Lung (tissue), 12 donors: Measurements from ENCODE around the gene STX3. TPM values are rescaled to one million over a fixed set of nuclear protein-coding genes. Genes with fewer than 3 reads are reported as not detected.

Source experiments
- ATAC-seq: fragments of 200-7000 bp; cut with Tn5 transposase; one replicate; pipeline ENCODE4 v1.9.1; 2020; ENCODE audit warnings: moderate number of reproducible peaks; ENCODE audit not compliant: insufficient read depth, low FRiP score
- DNase-seq, 3 donors: peaks; one replicate each; pipeline ENCODE4 v3.0.0-alpha.2; 2013 to 2017
- H3K27ac ChIP-seq, 2 donors: one replicate each; pipeline ENCODE4 v1.5.1; 2013; ENCODE audit warnings: mild to moderate bottlenecking in 2 of 2, moderate library complexity in 2 of 2, control low read depth in 1 of 2, inconsistent platforms in 1 of 2, low read depth in 1 of 2, low read length in 1 of 2
- H3K27me3 ChIP-seq, 3 donors: one replicate each; pipeline ENCODE4 v1.5.1; 2013; ENCODE audit warnings: low read length in 2 of 3; ENCODE audit not compliant: control insufficient read depth in 3 of 3, insufficient read depth in 3 of 3
- H3K36me3 ChIP-seq, 4 donors: one replicate each; pipeline ENCODE4 v1.5.1; 2013; ENCODE audit warnings: low read length in 4 of 4, mild to moderate bottlenecking in 1 of 4, moderate library complexity in 1 of 4; ENCODE audit not compliant: control insufficient read depth in 4 of 4, insufficient read depth in 4 of 4
- H3K4me1 ChIP-seq, 5 donors: one replicate each; pipeline ENCODE4 v1.5.1; 2013; ENCODE audit warnings: low read length in 5 of 5, mild to moderate bottlenecking in 2 of 5, moderate library complexity in 1 of 5; ENCODE audit not compliant: control insufficient read depth in 5 of 5, insufficient read depth in 5 of 5
- H3K4me3 ChIP-seq: one replicate; pipeline ENCODE4 v1.5.1; 2013; ENCODE audit warnings: mild to moderate bottlenecking, control low read depth, moderate library complexity
- H3K9ac ChIP-seq, 2 donors: one replicate each; pipeline ENCODE4 v1.5.1; 2013; ENCODE audit warnings: low read length in 2 of 2, control low read depth in 1 of 2; ENCODE audit not compliant: insufficient read depth in 1 of 2
- H3K9me3 ChIP-seq, 4 donors: one replicate each; pipeline ENCODE4 v1.5.1; 2013; ENCODE audit warnings: low read length in 3 of 4, mild to moderate bottlenecking in 1 of 4, moderate library complexity in 1 of 4; ENCODE audit not compliant: control insufficient read depth in 4 of 4, insufficient read depth in 3 of 4
- WGBS, 2 donors: extraction: QIAGEN DNeasy Blood & Tissue Kit; methylation state at CpG; one replicate each; pipeline ENCODE4 v1.1.7; 2013; 5-methylcytosine and 5-hydroxymethylcytosine counted together
- polyA plus RNA-seq, 2 donors: library from polyadenylated mRNA; stranded (reverse); fragments of 200-250 nt; gene quantifications; one replicate each; pipeline ENCODE4 v1.2.1, GENCODE V29; 2013
- total RNA-seq, 2 donors: library from RNA; depleted of rRNA in 1 of 2; stranded (reverse); fragments of >200 nt in 1 of 2; gene quantifications; one replicate each; pipeline ENCODE4 v1.2.1, GENCODE V29; 2014 to 2021
- TF ChIP-seq, protein P1 (sequence below): IDR thresholded peaks from 2 replicates; pipeline ENCODE4 v1.5.1; 2012; ENCODE audit warnings: mild to moderate bottlenecking; ENCODE audit errors: control extremely low read depth, extremely low read depth
- donor health status: control.
- donor health status: control.
- donor health status: Bipolar disorder and iron deficiency.
- donor health status: healthy.
- donor health status: DM: yes; HTN: yes; CAD: no.

STX3 gene
- total and polyA plus RNA-seq, 4 donors: 38.9 to 61.5 (median 47.0) TPM

DNA sequence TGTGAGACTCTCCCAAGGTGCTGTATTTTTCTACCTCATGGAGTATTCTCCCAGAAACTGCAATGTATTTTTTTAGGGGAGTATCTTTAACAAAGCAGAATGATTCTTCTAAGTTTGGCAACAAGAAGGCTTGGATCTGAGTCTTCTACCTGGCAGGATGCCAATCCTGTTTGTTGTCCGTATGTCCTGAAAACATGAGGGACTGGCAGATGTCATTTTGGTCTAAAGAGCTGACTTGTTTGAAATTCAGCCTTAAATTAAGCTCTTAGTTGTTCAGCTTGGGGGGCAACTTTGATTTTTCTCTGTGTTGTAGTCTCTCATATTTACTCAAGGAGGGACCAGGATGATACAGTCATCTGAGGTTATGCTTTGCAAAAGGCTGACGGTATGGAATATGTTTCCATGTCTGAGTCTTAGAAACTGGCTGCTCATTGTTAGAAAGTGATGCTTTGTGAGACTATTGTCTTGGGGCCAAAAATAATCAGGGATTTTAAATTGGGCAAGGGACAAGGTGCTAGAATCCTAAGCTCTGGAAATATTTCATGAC, 46.1 kb downstream of the STX3 start:
- Histone ChIP-seq H3K27me3 (no peaks in the 10 kb centered on the region), H3K27ac (no peak overlapping the region), H3K36me3 (peaks cover 0 to 24% (median 3%) of the 10 kb centered on the region in 4 donors), H3K4me1 (peaks cover 0 to 2% (median 0%) of the 10 kb centered on the region in 5 donors), H3K4me3 (no peak overlapping the region), H3K9me3 (no peaks in the 10 kb centered on the region), H3K9ac (no peak overlapping the region)
- DNase-seq (no peak), ATAC-seq (no peak)
- TF ChIP-seq, protein P1, sequence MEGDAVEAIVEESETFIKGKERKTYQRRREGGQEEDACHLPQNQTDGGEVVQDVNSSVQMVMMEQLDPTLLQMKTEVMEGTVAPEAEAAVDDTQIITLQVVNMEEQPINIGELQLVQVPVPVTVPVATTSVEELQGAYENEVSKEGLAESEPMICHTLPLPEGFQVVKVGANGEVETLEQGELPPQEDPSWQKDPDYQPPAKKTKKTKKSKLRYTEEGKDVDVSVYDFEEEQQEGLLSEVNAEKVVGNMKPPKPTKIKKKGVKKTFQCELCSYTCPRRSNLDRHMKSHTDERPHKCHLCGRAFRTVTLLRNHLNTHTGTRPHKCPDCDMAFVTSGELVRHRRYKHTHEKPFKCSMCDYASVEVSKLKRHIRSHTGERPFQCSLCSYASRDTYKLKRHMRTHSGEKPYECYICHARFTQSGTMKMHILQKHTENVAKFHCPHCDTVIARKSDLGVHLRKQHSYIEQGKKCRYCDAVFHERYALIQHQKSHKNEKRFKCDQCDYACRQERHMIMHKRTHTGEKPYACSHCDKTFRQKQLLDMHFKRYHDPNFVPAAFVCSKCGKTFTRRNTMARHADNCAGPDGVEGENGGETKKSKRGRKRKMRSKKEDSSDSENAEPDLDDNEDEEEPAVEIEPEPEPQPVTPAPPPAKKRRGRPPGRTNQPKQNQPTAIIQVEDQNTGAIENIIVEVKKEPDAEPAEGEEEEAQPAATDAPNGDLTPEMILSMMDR: no peak
- 58 to 81% methylated on average over 2 of the region's 2 CpGs for WGBS, 2 donors

DNA sequence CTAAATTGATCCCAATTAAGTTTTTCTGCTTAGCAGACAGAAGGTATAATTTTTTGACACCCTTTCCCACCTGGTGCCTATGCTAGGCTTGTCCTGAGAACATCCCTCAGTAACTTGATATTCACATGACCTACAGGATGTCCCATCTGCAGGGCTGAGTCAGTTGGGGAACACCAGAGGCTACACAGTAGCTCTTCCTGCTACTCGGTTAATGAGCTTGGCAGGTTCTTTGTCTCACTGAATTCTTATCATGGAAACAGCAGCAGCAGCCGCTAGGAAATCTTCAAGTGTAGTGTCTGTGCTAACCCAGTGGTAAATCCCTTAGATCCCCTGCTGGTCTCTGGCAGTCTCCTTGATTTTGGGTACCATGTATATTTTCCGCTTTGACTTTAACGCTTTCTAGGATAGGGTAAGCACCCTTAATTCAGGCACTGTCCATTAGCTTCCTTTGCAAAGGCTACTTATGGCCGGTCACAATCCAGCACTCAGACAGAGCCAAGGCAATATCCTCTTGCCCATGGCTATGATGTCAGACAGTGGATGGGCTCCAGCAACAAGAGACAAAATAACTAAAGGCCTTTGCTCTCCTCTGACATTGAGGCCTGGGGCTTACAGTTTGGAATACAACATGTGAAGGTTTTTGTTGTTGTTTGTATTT, 46.9 kb downstream of the STX3 start:
- Histone ChIP-seq H3K9ac (no peak overlapping the region), H3K27ac (peak overlapping the region; percentile 49 to 60), H3K9me3 (no peaks in the 10 kb centered on the region), H3K27me3 (no peaks in the 10 kb centered on the region), H3K4me3 (no peak overlapping the region), H3K36me3 (peaks cover 5 to 27% (median 11%) of the 10 kb centered on the region in 4 donors), H3K4me1 (peaks cover 0 to 2% (median 0%) of the 10 kb centered on the region in 5 donors)
- peak in 1 of 3 donors; percentile 16 for DNase-seq
- TF ChIP-seq, protein P1: no peak
- no peak for ATAC-seq
- 61% methylated on average over 5 of the region's 5 CpGs for WGBS, 2 donors

DNA sequence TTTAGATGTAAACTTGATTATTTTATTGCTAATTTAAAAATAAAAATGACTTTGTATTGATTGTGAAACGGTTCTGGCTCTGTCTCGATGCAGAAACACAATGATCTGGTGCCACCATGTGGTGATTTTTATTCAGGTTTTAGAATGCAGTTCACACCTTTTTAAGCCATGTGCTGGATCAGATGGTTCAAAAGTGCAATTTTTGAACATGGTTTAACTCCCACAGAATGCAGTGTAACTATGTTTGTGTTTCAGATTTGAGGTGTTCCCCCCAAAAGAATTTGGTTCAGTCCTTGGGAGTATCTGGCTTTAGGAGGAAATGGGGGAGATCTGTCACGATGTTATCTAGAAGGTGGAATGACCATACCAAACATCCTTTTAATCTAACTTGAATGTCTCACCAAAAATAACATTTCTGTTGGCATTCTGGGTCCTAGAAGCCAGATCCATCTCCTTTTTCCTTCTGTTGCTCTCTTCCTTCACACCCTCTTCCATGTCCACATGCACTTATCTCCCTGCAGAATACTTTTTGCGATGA, 47.5 kb downstream of the STX3 start:
- Histone ChIP-seq H3K27me3 (no peaks in the 10 kb centered on the region), H3K4me1 (peaks cover 0 to 2% (median 0%) of the 10 kb centered on the region in 5 donors), H3K9me3 (no peaks in the 10 kb centered on the region), H3K4me3 (no peak overlapping the region), H3K27ac (peak overlapping the region in 1 of 2 donors; percentile 49), H3K9ac (no peak overlapping the region), H3K36me3 (peaks cover 5 to 27% (median 13%) of the 10 kb centered on the region in 4 donors)
- ATAC-seq (no peak), DNase-seq (peak in 2 of 3 donors; percentile 76)
- TF ChIP-seq, protein P1: peak; percentile 42
- WGBS, 2 donors: 48 to 49% methylated on average over 4 of the region's 4 CpGs
